HepG2 (cell line): Measurements from ENCODE around the gene ZNF367. TPM values are rescaled to one million over a fixed set of nuclear protein-coding genes. Genes with fewer than 3 reads are reported as not detected.
A peak's percentile ranks its signal among the peaks of the same experiment; 100 is the strongest.

ENCODE experiments used
- CHCHD3 ChIP-seq: sonication (generic); formaldehyde crosslinking; IDR thresholded peaks from 2 replicates; pipeline ENCODE4 v1.8.0; 2022; ENCODE audit warnings: mild to moderate bottlenecking, missing genetic modification reagents, moderate library complexity
- HMGXB4 ChIP-seq, 2 experiments: sonication (generic) in 1 of 2; formaldehyde crosslinking in 1 of 2; IDR thresholded peaks; 2 replicates each; pipeline versions ENCODE4 v1.4.0 to v1.6.1; 2018 to 2020; ENCODE audit warnings: missing genetic modification reagents in 2 of 2, borderline replicate concordance in 1 of 2, low read depth in 1 of 2, mild to moderate bottlenecking in 1 of 2, missing biosample characterization in 1 of 2
- HNRNPLL ChIP-seq: fragments of 200-400 bp; formaldehyde crosslinking; IDR thresholded peaks from 2 replicates; pipeline ENCODE4 v1.6.1; 2017; ENCODE audit warnings: mild to moderate bottlenecking, low read depth, low read length; ENCODE audit not compliant: poor library complexity, severe bottlenecking
- JUN ChIP-seq: sonication (generic); formaldehyde crosslinking; IDR thresholded peaks from 2 replicates; pipeline ENCODE4 v1.4.0; 2020; ENCODE audit warnings: mild to moderate bottlenecking, missing genetic modification reagents
- NR2C2 ChIP-seq: sonication (generic); formaldehyde crosslinking; IDR thresholded peaks from 2 replicates; pipeline ENCODE4 v1.4.0; 2020; ENCODE audit warnings: missing genetic modification reagents, mild to moderate bottlenecking, moderate library complexity, borderline replicate concordance
- PAXIP1 ChIP-seq: sonication (generic); formaldehyde crosslinking; conservative IDR thresholded peaks from 2 replicates; pipeline ENCODE4 v1.4.0; 2020; ENCODE audit warnings: mild to moderate bottlenecking, missing genetic modification reagents, moderate library complexity
- PITX1 ChIP-seq: sonication (generic); formaldehyde crosslinking; IDR thresholded peaks from 2 replicates; pipeline ENCODE4 v1.5.1; 2020; ENCODE audit warnings: mild to moderate bottlenecking, missing genetic modification reagents
- TEAD2 ChIP-seq: sonication (generic); formaldehyde crosslinking; IDR thresholded peaks from 2 replicates; pipeline ENCODE4 v1.9.0; 2021; ENCODE audit warnings: missing genetic modification reagents
- THAP7 ChIP-seq: sonication (generic); formaldehyde crosslinking; IDR thresholded peaks from 2 replicates; pipeline ENCODE4 v1.8.1; 2023; ENCODE audit warnings: mild to moderate bottlenecking, missing genetic modification reagents
- XRCC5 ChIP-seq: fragments of 200-400 bp; formaldehyde crosslinking; optimal IDR thresholded peaks from 2 replicates; pipeline ENCODE3; 2017; ENCODE audit warnings: mild to moderate bottlenecking, low read length
- ZC3H13 ChIP-seq: sonication (generic); formaldehyde crosslinking; IDR thresholded peaks from 2 replicates; pipeline ENCODE4 v1.8.1; 2023; ENCODE audit warnings: mild to moderate bottlenecking, missing genetic modification reagents, moderate library complexity
- ZEB1 ChIP-seq: IDR thresholded peaks from 2 replicates; pipeline ENCODE4 v1.6.1; 2012; ENCODE audit warnings: mild to moderate bottlenecking, low read depth, inconsistent platforms; ENCODE audit not compliant: insufficient replicate concordance
- ZNF101 ChIP-seq: sonication (generic); formaldehyde crosslinking; IDR thresholded peaks from 2 replicates; pipeline ENCODE4 v1.4.0; 2020; ENCODE audit warnings: mild to moderate bottlenecking, low read depth, missing genetic modification reagents, borderline replicate concordance
- ZNF136 ChIP-seq: sonication (generic); formaldehyde crosslinking; IDR thresholded peaks from 2 replicates; pipeline ENCODE4 v1.8.1; 2022; ENCODE audit warnings: low read depth, mild to moderate bottlenecking, moderate library complexity, missing genetic modification reagents
- ZNF24 ChIP-seq: fragments of 450-650 bp; IDR thresholded peaks from 2 replicates; pipeline ENCODE4 v1.6.1; 2017; ENCODE audit warnings: antibody characterized with exemption, mild to moderate bottlenecking
- ZNF451 ChIP-seq: sonication (generic); formaldehyde crosslinking; IDR thresholded peaks from 2 replicates; pipeline ENCODE4 v1.5.0; 2020; ENCODE audit warnings: mild to moderate bottlenecking, missing genetic modification reagents
- ZNF615 ChIP-seq: sonication (generic); formaldehyde crosslinking; IDR thresholded peaks from 2 replicates; pipeline ENCODE4 v1.5.0; 2020; ENCODE audit warnings: mild to moderate bottlenecking, missing genetic modification reagents, borderline replicate concordance
- ZNF709 ChIP-seq: sonication (generic); formaldehyde crosslinking; IDR thresholded peaks from 2 replicates; pipeline ENCODE4 v1.5.0; 2020; ENCODE audit warnings: mild to moderate bottlenecking, missing genetic modification reagents
- ZNF737 ChIP-seq: sonication (generic); formaldehyde crosslinking; IDR thresholded peaks from 2 replicates; pipeline ENCODE4 v1.5.0; 2020; ENCODE audit warnings: missing genetic modification reagents, mild to moderate bottlenecking, borderline replicate concordance
- ZNF839 ChIP-seq: sonication (generic); formaldehyde crosslinking; IDR thresholded peaks from 2 replicates; pipeline ENCODE4 v1.4.0; 2020; ENCODE audit warnings: missing genetic modification reagents, mild to moderate bottlenecking, borderline replicate concordance
- polyA plus RNA-seq, 8 experiments: library from polyadenylated mRNA; depleted of rRNA in 3 of 8; stranded (reverse) in 7 of 8; unstranded in 1 of 8; fragments of >200 nt; fragmentation: Illumina TruSeq in 4 of 8; extraction: Trizol in 4 of 8; gene quantifications; 2 replicates each; pipeline versions ENCODE4 v1.2.1 to v1.2.3, GENCODE V29; 2011 to 2016; ENCODE audit warnings: low read depth in 4 of 8, missing spikeins in 1 of 8, mixed read lengths in 1 of 8; ENCODE audit not compliant: insufficient read depth in 1 of 8
- total RNA-seq, 5 experiments: library from RNA; depleted of rRNA; stranded (reverse); fragments of >200 nt; fragmentation: Illumina TruSeq; extraction: Trizol; gene quantifications; 2 replicates each; pipeline ENCODE4 v1.2.3, GENCODE V29; 2016; ENCODE audit warnings: low read depth in 1 of 5
- TF ChIP-seq, protein P1 (sequence below): sonication (generic); formaldehyde crosslinking; IDR thresholded peaks from 2 replicates; pipeline ENCODE4 v1.4.0; 2020; ENCODE audit warnings: mild to moderate bottlenecking, missing genetic modification reagents, borderline replicate concordance

ZNF367 gene
- total and polyA plus RNA-seq, 2 of the 13 experiments (the other 11 are each of a cell fraction or from before 2014, with no cell fraction given): 2.9 to 7.7 TPM

DNA sequence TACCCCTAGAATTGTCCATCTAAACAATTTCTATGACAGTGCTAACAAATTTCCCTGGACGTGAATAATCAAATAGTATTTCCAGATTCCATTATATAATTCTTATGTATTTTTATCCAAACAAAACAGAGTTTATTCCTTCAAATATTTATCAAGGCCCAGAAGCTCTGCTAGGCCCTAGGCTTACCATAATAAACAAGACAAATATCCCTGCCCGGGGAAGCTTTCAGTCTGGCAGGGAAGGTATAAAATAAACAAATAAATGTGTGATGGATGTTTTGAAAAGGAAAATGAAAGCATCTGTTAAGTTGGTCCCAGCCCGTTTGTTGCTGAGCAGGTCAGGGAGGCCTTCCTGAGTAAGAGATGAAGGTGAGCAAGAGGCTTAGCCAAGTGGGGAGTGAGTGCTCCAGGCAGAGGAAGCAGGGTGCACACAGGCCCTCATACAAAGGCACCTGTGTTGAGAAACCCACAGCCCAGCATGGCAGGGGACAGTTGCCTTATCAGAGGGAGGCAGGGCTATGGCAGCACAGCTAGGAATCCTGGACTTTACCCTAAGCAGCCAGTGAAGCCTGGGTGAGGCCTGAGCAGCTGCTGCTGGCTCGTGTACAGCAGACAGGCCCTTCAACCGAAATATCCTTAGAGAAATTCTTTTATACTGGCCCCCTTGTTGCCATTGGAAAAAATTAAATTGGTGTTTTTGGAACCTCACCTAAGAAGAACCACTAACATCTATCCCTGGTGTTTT is 27.0 kb downstream of the ZNF367 start (continued):
- TF ChIP-seq PITX1 (CRISPR knock-in tag) (peak; percentile 86), CHCHD3 (no peak), ZNF839 (CRISPR knock-in tag) (no peak), ZNF24 (no peak), XRCC5 (peak; percentile 92), ZC3H13 (CRISPR knock-in tag) (no peak), PAXIP1 (peak; percentile 94), ZNF615 (CRISPR knock-in tag) (no peak), HNRNPLL (no peak), ZEB1 (peak; percentile 32), ZNF737 (CRISPR knock-in tag) (no peak), HMGXB4 (CRISPR knock-in tag; IDR thresholded peaks at IDR 0.05; ENCODE audit: borderline replicate concordance in 1 of 2, low read depth in 1 of 2) (peak; percentile 46 to 76; a peak in 1 of 4 replicates), NR2C2 (peak; percentile 56; the same call in 1 of the 2 replicates), ZNF709 (CRISPR knock-in tag) (peak; percentile 62; the same call in 1 of the 2 replicates), ZNF451 (CRISPR knock-in tag) (peak; percentile 75; the same call in 1 of the 2 replicates), JUN (no peak), THAP7 (CRISPR knock-in tag) (no peak), ZNF136 (CRISPR knock-in tag) (peak; percentile 77; the same call in 1 of the 2 replicates), TEAD2 (CRISPR knock-in tag) (no peak), ZNF101 (CRISPR knock-in tag) (no peak)
- TF ChIP-seq, protein P1, sequence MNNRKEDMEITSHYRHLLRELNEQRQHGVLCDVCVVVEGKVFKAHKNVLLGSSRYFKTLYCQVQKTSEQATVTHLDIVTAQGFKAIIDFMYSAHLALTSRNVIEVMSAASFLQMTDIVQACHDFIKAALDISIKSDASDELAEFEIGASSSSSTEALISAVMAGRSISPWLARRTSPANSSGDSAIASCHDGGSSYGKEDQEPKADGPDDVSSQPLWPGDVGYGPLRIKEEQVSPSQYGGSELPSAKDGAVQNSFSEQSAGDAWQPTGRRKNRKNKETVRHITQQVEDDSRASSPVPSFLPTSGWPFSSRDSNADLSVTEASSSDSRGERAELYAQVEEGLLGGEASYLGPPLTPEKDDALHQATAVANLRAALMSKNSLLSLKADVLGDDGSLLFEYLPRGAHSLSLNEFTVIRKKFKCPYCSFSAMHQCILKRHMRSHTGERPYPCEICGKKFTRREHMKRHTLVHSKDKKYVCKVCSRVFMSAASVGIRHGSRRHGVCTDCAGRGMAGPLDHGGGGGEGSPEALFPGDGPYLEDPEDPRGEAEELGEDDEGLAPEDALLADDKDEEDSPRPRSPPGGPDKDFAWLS (CRISPR knock-in tag): no peak
